Central memory CD8-positive, alpha-beta T cell (primary cell): ENCODE data around the gene MET.
"Not testable (repeated sequence)": the region's sequence is repeated elsewhere in the genome, so short reads cannot be mapped to it uniquely, and the experiment has no call there.

ENCODE experiments used
- ATAC-seq: fragments of 150-1000 bp; cut with Tn5 transposase; replicated peaks from 2 replicates; pipeline ENCODE4 v1.10.0; 2022; ENCODE audit warnings: mild to moderate bottlenecking, moderate FRiP score, moderate number of reproducible peaks; ENCODE audit not compliant: poor library complexity, severe bottlenecking; ENCODE audit errors: extremely low read depth
- DNase-seq, 2 donors: peaks; one replicate each; pipeline ENCODE4 v3.0.0; 2021; ENCODE audit warnings: low spot score in 2 of 2
- H3K27ac Mint-ChIP-seq: one replicate; pipeline ENCODE4 v1.8.0; 2022; ENCODE audit warnings: low read depth, mild to moderate bottlenecking, moderate library complexity, mixed read lengths
- H3K27me3 Mint-ChIP-seq: one replicate; pipeline ENCODE4 v1.8.0; 2022; ENCODE audit warnings: mixed read lengths
- H3K36me3 Mint-ChIP-seq: one replicate; pipeline ENCODE4 v1.8.0; 2022; ENCODE audit warnings: mild to moderate bottlenecking, moderate library complexity, mixed read lengths; ENCODE audit not compliant: insufficient read depth
- H3K4me1 Mint-ChIP-seq: one replicate; pipeline ENCODE4 v1.8.0; 2022; ENCODE audit warnings: mixed read lengths
- H3K4me3 Mint-ChIP-seq: one replicate; pipeline ENCODE4 v1.8.0; 2022; ENCODE audit warnings: mild to moderate bottlenecking, moderate library complexity, mixed read lengths
- H3K9me3 Mint-ChIP-seq: one replicate; pipeline ENCODE4 v1.8.0; 2022; ENCODE audit warnings: mixed read lengths

Gene MET

DNA sequence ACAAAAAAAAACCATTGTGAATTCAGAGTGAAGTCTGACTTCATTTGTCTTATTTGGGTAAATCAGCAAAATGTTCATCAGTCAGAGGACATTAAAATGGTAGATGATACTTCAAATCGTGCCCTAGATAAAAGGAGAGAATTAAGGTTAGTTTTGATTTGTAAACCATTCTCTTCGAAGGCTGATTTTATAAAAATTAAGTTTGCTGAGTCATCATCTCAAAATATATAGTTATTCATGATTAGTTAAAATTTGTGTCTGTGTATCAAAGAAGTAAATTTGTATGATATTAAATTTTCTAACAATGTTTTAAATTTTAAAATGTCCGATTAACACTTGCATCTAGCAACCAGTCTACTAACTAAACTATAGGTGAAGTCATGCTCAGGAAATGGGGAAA, 35.3 kb downstream of the MET start:
- no peaks in the 10 kb centered on the region for H3K36me3 Mint-ChIP-seq
- H3K4me3 Mint-ChIP-seq = no peak overlapping the region
- peaks cover 30% of the 10 kb centered on the region for H3K27me3 Mint-ChIP-seq
- no peak for ATAC-seq
- H3K4me1 Mint-ChIP-seq = no peaks in the 10 kb centered on the region
- no peak for DNase-seq
- H3K9me3 Mint-ChIP-seq = no peaks in the 10 kb centered on the region
- no peak overlapping the region for H3K27ac Mint-ChIP-seq

DNA sequence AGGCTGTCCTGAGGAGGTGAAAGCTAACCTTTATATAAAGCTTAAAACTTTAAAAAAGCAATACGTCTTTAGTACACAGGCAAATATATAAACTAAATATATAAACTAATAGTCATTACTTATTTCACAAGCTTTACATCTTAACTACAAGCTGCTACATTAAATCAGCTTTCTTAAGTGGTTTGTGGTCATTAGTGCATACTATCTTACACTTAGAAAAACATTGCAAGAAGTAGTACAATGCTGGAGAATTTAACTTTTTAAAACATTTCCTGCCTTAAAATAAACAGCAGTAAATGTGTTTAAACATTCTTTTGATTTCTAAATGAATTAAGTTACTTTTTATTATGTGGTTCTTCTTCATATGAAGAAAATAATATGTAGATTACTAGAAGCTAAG, 36.3 kb downstream of the MET start:
- no peak for ATAC-seq

DNA sequence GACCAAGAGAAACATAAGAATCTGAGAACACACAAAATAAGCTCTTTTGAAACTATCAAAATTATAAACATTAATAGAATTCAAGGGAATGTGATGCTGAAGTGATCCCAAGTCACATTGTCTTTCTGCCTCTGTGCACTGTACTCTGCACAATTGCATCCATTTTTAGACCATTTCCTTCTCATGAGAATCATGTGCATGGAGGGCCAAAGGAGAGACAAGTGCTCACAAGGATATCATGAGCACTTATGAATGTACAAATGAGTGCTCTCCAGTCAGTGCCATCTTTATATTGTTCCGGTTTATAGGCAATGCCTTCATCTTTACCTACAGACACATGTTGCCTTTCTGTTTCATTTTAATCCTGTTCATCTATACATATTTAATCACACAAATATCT, 36.9 kb downstream of the MET start:
- H3K4me3 Mint-ChIP-seq = no peak overlapping the region
- DNase-seq = no peak
- H3K9me3 Mint-ChIP-seq = no peaks in the 10 kb centered on the region
- H3K27me3 Mint-ChIP-seq = peaks cover 21% of the 10 kb centered on the region
- no peaks in the 10 kb centered on the region for H3K4me1 Mint-ChIP-seq
- H3K27ac Mint-ChIP-seq = no peak overlapping the region
- no peaks in the 10 kb centered on the region for H3K36me3 Mint-ChIP-seq
- ATAC-seq = no peak

More for the DNA sequence above, 36.3 kb downstream of the MET start:
- Mint-ChIP-seq H3K4me3 (no peak overlapping the region), H3K4me1 (no peaks in the 10 kb centered on the region), H3K9me3 (no peaks in the 10 kb centered on the region), H3K27me3 (peaks cover 26% of the 10 kb centered on the region), H3K27ac (no peak overlapping the region), H3K36me3 (no peaks in the 10 kb centered on the region)
- no peak for DNase-seq

DNA sequence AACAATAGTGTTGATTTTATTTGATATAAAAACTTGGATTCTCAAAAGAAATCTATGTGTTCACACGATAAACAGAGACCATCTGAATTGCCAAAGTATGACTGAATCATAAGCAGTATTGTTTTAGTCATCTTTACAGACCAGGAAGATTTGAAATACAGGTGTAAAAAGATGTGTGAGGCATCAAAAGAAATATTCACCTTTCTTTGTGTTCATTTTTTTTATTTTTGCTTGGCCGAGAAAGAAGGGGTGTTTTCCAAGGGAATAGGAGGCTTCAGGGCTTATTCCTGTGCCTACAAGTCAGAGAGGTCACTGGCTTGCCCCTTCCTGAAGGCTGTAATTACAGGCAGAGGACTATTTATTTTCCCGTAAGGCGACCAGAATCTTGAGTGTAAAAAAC, 37.3 kb downstream of the MET start:
- no peaks in the 10 kb centered on the region for H3K36me3 Mint-ChIP-seq
- no peaks in the 10 kb centered on the region for H3K4me1 Mint-ChIP-seq
- no peak overlapping the region for H3K27ac Mint-ChIP-seq
- peaks cover 17% of the 10 kb centered on the region for H3K27me3 Mint-ChIP-seq
- H3K4me3 Mint-ChIP-seq = no peak overlapping the region
- ATAC-seq (no peak), DNase-seq (no peak)
- H3K9me3 Mint-ChIP-seq = no peaks in the 10 kb centered on the region

DNA sequence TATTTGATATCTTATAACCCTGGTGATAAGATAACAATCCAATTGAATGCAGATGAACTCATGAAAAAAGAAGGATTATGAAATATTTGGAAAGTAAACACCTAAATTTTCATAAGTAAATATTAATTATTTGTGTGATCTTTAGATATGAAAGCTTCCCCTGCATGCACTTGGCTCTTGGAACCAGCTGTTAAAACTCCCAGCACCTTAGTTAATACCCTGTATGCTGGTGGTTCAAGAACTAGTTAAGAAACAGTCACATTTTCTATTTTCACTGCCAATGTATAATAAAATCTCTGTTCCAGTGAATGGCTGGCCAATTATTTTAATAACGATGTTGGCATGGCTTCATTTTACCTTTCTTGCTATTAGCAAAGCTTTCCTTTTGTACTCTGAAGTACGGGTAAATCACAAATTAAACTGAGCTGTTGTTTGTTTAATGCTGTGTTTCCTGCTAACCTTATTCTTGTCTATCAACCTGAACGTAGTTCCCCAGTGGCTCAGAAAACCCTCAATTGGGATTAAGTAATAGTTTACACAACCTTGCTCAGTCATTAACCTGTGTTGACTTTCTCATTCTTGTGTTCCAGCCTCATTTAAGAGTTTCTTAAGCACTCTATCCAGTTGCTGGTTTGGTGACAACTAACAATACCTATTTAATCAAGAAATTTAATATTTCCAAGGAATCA, 38.9 kb downstream of the MET start:
- H3K27ac Mint-ChIP-seq = no peak overlapping the region
- no peak overlapping the region for H3K4me3 Mint-ChIP-seq
- DNase-seq (no peak), ATAC-seq (no peak)
- H3K36me3 Mint-ChIP-seq = no peaks in the 10 kb centered on the region
- no peaks in the 10 kb centered on the region for H3K9me3 Mint-ChIP-seq
- peaks cover 18% of the 10 kb centered on the region for H3K27me3 Mint-ChIP-seq
- no peaks in the 10 kb centered on the region for H3K4me1 Mint-ChIP-seq

DNA sequence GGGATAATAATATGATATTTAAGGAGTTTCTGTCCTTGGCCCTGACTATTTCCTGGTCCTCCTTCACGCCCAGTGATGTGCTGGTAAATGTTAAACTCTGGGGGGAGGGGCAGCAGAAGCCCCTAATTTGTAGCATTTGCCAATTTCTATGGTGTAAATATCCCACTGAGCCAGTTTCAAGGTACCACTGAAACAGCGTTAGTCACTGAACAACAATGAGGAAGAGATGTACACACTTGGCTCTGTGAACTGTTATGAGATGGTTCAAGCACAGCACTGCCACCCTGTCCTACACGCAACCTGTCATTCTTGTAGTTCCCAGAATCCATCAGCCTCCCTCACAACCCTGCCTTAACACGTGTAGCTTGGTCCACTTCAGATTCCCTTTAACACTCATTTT, 39.8 kb downstream of the MET start:
- Mint-ChIP-seq H3K27me3 (peaks cover 20% of the 10 kb centered on the region), H3K4me1 (no peaks in the 10 kb centered on the region)

DNA sequence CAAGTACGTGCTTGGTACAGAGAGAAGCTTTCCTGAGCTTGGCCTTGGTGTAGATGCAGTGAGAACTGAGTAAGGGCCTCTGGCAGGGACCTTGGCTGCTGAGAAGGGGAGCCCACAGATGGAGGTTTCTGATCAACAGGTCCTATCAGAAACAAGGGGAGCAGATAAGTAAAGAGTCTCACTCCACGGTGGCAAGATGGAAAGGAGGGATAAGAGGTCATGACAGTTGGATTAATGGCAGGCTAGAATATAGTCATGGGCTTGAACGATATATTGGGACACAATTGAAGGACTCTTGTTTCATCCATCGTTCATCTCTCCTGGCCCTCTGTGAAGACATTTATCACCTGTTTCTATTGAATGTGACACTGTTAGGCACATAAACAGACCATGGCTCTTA, 41.5 kb downstream of the MET start:
- H3K27ac Mint-ChIP-seq = no peak overlapping the region
- no peaks in the 10 kb centered on the region for H3K4me1 Mint-ChIP-seq
- ATAC-seq (no peak), DNase-seq (no peak)
- no peak overlapping the region for H3K4me3 Mint-ChIP-seq
- H3K27me3 Mint-ChIP-seq = peaks cover 20% of the 10 kb centered on the region
- no peaks in the 10 kb centered on the region for H3K9me3 Mint-ChIP-seq
- H3K36me3 Mint-ChIP-seq = no peaks in the 10 kb centered on the region

More for the DNA sequence above, 39.8 kb downstream of the MET start:
- no peak overlapping the region for H3K27ac Mint-ChIP-seq
- ATAC-seq (no peak), DNase-seq (no peak)
- H3K4me3 Mint-ChIP-seq = no peak overlapping the region
- no peaks in the 10 kb centered on the region for H3K9me3 Mint-ChIP-seq
- no peaks in the 10 kb centered on the region for H3K36me3 Mint-ChIP-seq

DNA sequence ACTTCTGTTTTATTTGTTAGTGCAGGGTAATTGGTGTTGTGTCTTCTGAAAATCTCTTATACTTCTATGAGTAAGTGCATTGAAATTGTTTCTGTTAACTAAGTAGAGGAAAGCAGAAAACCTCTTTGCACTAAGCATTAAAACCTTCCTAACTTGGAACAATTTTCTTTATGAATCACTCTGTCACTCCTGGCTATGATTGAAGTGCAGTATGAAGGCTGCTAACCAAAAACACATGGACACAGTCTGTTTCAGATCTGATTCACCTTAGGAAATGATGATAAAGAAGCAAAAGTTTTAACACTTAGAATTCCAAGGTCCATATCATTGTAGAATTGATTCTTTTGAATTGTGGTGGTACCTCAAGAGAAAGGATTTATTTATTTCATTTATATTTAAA, 41.9 kb downstream of the MET start:
- Mint-ChIP-seq H3K4me1 (no peaks in the 10 kb centered on the region), H3K27me3 (peaks cover 19% of the 10 kb centered on the region), H3K9me3 (no peaks in the 10 kb centered on the region)

DNA sequence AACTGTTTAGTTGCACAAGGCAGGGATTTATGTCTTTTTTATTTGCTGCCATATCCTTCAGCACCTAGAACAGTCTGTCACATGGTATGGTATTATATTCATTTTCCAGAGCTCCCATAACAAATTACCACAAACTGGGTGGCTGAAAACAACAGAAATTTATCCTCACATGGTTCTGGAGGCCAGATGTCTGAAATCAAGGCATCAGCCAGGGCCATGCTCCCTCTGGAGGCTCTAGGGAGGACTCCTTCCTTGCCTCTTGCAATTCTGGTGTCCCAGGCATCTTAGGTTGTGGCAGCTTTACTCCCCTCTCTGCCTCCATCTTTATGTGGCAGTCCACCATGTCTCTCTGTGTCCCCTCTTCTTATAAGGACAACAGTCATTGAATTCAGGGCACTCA, 43.1 kb downstream of the MET start:
- Mint-ChIP-seq H3K27me3 (peaks cover 13% of the 10 kb centered on the region), H3K9me3 (no peaks in the 10 kb centered on the region), H3K4me3 (no peak overlapping the region), H3K36me3 (no peaks in the 10 kb centered on the region), H3K4me1 (no peaks in the 10 kb centered on the region), H3K27ac (no peak overlapping the region)
- DNase-seq (no peak), ATAC-seq (no peak)

More for the DNA sequence above, 41.9 kb downstream of the MET start:
- Mint-ChIP-seq H3K36me3 (no peaks in the 10 kb centered on the region), H3K4me3 (no peak overlapping the region), H3K27ac (no peak overlapping the region)
- no peak for ATAC-seq
- no peak for DNase-seq

DNA sequence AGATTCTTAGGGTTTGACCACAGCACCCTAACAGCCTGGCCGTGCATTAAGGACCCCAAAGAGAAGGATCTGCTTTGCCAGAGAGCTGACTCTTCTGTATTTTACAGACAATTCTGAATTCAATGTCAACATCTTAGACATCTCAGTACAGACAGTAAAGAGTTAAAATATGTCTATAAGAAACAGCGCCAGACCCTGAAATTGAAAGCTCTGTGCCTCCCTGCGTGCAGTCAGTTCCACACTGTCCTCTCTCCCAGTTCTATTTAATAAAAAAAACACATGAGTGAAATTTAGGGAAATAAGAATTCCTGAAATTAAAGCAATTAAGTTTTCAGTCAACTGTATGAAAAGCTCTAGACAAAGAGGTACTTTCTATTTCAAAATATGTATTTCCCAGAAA, 45.1 kb downstream of the MET start:
- Mint-ChIP-seq H3K36me3 (no peaks in the 10 kb centered on the region), H3K4me3 (no peak overlapping the region)
- ATAC-seq = no peak

DNA sequence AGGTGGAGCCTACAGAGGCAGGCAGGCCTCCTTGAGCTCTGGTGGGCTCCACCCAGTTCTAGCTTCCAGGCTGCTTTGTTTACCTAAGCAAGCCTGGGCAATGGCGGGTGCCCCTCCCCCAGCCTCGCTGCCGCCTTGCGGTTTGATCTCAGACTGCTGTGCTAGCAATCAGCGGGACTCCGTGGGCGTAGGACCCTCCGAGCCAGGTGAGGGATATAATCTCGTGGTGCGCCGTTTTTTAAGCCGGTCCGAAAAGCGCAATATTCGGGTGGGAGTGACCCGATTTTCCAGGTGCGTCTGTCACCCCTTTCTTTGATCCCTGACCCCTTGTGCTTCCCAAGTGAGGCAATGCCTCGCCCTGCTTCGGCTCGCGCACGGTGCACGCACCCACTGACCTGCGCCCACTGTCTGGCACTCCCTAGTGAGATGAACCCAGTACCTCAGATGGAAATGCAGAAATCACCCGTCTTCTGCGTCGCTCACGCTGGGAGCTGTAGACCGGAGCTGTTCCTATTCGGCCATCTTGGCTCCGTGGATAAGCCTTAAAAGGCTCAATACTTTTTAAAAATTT, 52.0 kb downstream of the MET start:
- H3K9me3 Mint-ChIP-seq, DNase-seq, H3K27ac Mint-ChIP-seq, ATAC-seq, H3K36me3 Mint-ChIP-seq, H3K4me3 Mint-ChIP-seq, H3K4me1 Mint-ChIP-seq: not testable (repeated sequence)
- H3K27me3 Mint-ChIP-seq = peaks cover 14% of the 10 kb centered on the region

More for the DNA sequence above, 45.1 kb downstream of the MET start:
- Mint-ChIP-seq H3K27me3 (peaks cover 13% of the 10 kb centered on the region), H3K4me1 (no peaks in the 10 kb centered on the region), H3K27ac (no peak overlapping the region), H3K9me3 (no peaks in the 10 kb centered on the region)
- no peak for DNase-seq

DNA sequence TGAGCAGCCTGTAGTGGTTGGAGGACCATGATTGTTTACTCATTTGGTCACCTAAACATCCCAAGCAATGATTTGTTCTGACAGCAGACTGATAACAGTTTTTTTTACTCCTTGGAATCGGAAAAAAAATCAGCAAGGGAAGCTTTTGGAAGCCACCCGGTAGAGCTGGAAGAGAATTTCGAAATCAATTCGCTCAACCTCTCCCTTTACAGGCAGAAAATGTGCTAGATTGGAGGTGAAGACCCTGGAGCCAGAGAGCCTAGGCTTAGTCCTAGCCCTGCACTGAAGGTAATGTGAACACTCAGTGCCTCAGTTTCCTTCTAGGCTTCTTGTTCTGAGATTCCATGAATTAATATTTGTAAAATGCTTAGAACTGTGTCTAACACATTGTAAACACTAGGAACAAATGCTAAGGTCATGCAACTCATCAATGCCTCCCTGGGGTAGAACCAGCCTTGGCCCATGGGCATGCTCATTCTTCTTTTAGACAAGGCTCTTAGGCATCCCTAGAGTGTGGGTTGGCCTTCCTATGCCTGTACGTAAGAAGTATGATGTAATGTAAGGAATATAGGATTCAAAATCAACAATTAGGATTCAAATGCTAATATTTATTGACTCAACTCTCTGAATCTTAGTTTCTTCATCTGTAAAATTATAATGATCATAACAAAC, 52.7 kb downstream of the MET start:
- H3K27ac Mint-ChIP-seq = no peak overlapping the region
- no peaks in the 10 kb centered on the region for H3K9me3 Mint-ChIP-seq
- H3K27me3 Mint-ChIP-seq = peaks cover 16% of the 10 kb centered on the region
- DNase-seq (no peak), ATAC-seq (no peak)
- no peaks in the 10 kb centered on the region for H3K4me1 Mint-ChIP-seq
- H3K4me3 Mint-ChIP-seq = no peak overlapping the region
- no peaks in the 10 kb centered on the region for H3K36me3 Mint-ChIP-seq

DNA sequence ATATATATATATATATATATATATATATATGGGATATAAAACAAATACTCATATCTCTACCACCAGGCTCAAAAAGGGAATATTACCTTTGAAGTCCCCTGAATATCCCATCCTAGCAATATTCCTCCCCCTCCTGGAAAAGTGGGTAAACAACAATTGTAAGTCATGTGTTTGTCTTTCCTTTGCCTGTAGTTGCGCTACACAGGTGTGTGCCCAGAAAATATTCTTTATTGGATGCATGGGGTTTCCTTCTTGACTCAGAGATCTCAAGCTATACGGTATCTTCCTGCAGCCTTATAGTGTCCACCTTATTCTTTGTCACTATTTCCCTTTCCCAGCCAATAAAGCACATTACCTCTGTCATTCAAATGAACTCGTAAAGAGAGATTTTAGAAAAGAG, 54.2 kb downstream of the MET start:
- H3K27me3 Mint-ChIP-seq = peaks cover 29% of the 10 kb centered on the region
- DNase-seq = no peak
- H3K4me3 Mint-ChIP-seq = no peak overlapping the region
- H3K36me3 Mint-ChIP-seq = no peaks in the 10 kb centered on the region
- H3K4me1 Mint-ChIP-seq = no peaks in the 10 kb centered on the region
- ATAC-seq = no peak
- H3K27ac Mint-ChIP-seq = no peak overlapping the region
- no peaks in the 10 kb centered on the region for H3K9me3 Mint-ChIP-seq
